Glutamatergic neuron (in vitro differentiated cells): ENCODE results near the gene PTPRE. TPM values are rescaled to one million over a fixed set of nuclear protein-coding genes. Genes with fewer than 3 reads are reported as not detected.

Source experiments
- DNase-seq: peaks from one replicate; pipeline ENCODE4 v3.0.0; 2022
- H3K27ac Mint-ChIP-seq: one replicate; pipeline ENCODE4 v1.8.0; 2020; ENCODE audit warnings: mild to moderate bottlenecking, mixed read lengths, inconsistent platforms; ENCODE audit not compliant: unreplicated experiment
- H3K27me3 Mint-ChIP-seq: one replicate; pipeline ENCODE4 v1.8.0; 2020; ENCODE audit warnings: mild to moderate bottlenecking, moderate library complexity, mixed read lengths, inconsistent platforms; ENCODE audit not compliant: unreplicated experiment
- H3K36me3 Mint-ChIP-seq: one replicate; pipeline ENCODE4 v1.8.0; 2020; ENCODE audit warnings: mild to moderate bottlenecking, mixed read lengths, inconsistent platforms; ENCODE audit not compliant: unreplicated experiment
- H3K4me1 Mint-ChIP-seq: one replicate; pipeline ENCODE4 v1.8.0; 2020; ENCODE audit warnings: mild to moderate bottlenecking, low read depth, mixed read lengths, inconsistent platforms; ENCODE audit not compliant: unreplicated experiment
- H3K4me3 Mint-ChIP-seq: one replicate; pipeline ENCODE4 v1.8.0; 2020; ENCODE audit warnings: mild to moderate bottlenecking, mixed read lengths, inconsistent platforms; ENCODE audit not compliant: unreplicated experiment
- H3K9me3 Mint-ChIP-seq: one replicate; pipeline ENCODE4 v1.8.0; 2020; ENCODE audit warnings: mild to moderate bottlenecking, moderate library complexity, mixed read lengths, inconsistent platforms; ENCODE audit not compliant: unreplicated experiment
- total RNA-seq: library from RNA; stranded (reverse); fragmentation: NEBNext Ultra II Directional; extraction: Animal tissue kit (Norgen Biotek cat#: 25700); gene quantifications from one replicate; pipeline ENCODE4 v1.2.1, GENCODE V29; 2021; ENCODE audit not compliant: unreplicated experiment
- TF ChIP-seq, protein P1 (sequence below): fragments of 200-600 bp; sonication (generic); IDR thresholded peaks from one replicate; pipeline ENCODE4 v1.5.0; 2021; ENCODE audit not compliant: partially characterized antibody, unreplicated experiment

Gene PTPRE
- total RNA-seq, 1 donor from 2014 or later = 2.6 TPM

DNA sequence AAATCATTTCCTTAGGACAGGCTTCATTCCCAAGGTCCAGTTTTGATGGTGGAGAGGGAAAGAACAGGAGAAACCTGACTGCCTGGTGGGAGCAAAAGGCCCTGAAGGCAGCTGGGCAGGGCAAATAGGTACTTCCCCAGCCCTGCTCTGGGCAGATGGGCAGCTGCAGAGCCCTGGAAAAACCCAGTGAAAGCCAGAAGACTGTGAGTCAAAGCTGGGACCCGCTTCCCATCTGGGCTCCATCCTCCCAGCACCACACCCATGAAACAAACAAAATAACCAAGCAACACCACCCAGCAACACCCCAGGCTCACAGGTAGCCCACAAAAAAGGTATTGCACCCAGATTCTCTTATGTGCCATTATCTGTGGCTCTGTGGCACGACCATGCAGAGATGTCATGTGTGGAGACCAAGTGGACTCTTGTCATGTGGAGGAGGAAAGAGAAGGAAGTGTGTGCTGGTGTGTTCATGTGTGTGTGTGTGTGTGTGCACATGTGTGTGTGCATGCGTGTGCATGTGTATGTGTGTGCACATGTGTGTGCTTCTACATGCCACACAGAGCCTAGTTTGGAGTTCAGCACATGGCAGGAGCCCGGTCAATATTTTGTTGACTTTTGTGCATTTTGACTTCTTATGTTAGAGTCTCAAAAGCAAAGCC, 24.0 kb upstream of the PTPRE start:
- H3K27me3 Mint-ChIP-seq = no peaks in the 10 kb centered on the region
- peaks cover 6% of the 10 kb centered on the region for H3K4me1 Mint-ChIP-seq
- TF ChIP-seq, protein P1, sequence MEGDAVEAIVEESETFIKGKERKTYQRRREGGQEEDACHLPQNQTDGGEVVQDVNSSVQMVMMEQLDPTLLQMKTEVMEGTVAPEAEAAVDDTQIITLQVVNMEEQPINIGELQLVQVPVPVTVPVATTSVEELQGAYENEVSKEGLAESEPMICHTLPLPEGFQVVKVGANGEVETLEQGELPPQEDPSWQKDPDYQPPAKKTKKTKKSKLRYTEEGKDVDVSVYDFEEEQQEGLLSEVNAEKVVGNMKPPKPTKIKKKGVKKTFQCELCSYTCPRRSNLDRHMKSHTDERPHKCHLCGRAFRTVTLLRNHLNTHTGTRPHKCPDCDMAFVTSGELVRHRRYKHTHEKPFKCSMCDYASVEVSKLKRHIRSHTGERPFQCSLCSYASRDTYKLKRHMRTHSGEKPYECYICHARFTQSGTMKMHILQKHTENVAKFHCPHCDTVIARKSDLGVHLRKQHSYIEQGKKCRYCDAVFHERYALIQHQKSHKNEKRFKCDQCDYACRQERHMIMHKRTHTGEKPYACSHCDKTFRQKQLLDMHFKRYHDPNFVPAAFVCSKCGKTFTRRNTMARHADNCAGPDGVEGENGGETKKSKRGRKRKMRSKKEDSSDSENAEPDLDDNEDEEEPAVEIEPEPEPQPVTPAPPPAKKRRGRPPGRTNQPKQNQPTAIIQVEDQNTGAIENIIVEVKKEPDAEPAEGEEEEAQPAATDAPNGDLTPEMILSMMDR = no peak
- H3K9me3 Mint-ChIP-seq = no peaks in the 10 kb centered on the region
- H3K36me3 Mint-ChIP-seq = no peaks in the 10 kb centered on the region
- no peak overlapping the region for H3K27ac Mint-ChIP-seq
- DNase-seq = no peak
- H3K4me3 Mint-ChIP-seq = no peak overlapping the region

DNA sequence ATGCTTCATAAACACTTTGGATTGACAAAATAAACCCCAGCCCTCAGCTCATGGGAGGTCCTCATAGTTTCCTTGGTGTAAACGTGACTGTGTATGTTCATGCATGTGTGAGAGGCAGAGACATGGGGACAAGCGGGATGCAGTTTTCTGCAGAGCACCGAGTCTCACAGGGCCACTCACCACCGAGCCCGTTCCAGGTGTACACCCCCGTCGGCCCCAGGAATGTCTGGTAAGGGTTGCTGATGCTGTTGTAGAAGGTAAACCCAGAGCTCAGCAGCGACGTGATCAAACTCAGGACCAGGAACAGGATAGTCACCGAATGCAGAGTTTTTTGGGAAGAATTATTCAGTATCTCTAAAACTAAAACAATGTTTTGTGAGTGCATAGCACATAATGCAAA, 23.4 kb upstream of the PTPRE start:
- H3K36me3 Mint-ChIP-seq = no peaks in the 10 kb centered on the region

DNA sequence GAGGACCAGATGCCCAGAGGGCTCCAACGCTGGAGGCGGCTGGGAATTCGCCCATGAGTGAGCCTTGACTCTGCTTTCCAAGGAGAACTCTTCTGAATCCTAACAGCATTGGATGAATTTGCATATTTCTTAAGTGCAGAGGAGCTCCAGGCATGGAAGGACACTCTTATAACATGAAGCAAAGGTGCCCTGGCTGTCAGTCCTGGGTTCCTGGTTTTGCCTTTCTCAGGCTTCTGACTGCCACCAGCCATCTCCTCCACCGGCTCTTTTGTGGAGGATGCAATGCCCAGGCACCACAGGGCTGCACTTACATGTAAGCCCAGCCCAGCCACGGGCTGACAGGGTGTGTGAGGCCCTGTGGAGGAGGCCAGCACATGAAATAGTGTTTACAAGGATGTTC, 22.4 kb upstream of the PTPRE start:
- Mint-ChIP-seq H3K27me3 (no peaks in the 10 kb centered on the region), H3K4me3 (no peak overlapping the region), H3K27ac (no peak overlapping the region), H3K9me3 (no peaks in the 10 kb centered on the region), H3K36me3 (no peaks in the 10 kb centered on the region), H3K4me1 (peaks cover 10% of the 10 kb centered on the region)
- no peak for DNase-seq
- TF ChIP-seq, protein P1 = no peak

More for the DNA sequence above, 23.4 kb upstream of the PTPRE start:
- no peak for DNase-seq
- Mint-ChIP-seq H3K9me3 (no peaks in the 10 kb centered on the region), H3K27me3 (no peaks in the 10 kb centered on the region), H3K4me1 (peaks cover 10% of the 10 kb centered on the region), H3K27ac (no peak overlapping the region), H3K4me3 (no peak overlapping the region)
- TF ChIP-seq, protein P1 = no peak

DNA sequence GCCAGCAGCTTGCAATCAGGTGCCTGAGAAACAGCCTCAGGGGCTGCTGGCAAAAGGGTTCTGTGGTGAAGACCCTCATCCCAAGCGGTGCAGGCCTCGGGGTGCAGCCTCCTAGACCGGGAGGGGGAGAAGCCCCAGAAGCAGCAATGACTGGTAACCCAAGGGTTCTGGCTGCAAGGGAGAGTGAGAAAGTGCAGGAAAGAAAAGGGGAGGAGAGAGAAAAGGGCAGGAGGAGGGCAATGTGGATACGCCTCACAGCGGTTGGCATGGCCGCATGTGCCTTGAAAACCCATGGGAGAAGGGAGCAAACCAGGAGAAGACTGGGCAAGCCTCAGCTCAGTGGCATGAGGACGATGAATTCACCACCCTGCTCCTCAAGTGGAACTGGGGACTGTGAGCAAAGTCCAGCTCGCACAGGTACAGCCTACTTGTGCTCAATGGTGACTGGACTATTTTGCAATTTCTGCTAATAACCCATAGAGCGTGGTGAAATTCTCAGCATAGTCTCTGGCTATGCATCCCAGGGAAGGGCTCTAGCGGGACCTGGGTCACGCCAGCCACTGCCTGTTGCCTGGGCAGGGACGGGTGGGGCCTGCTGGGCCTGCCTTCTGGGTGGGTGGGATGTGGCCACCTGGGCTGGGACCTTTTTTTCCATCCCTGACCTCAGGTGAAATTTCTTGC, 20.4 kb upstream of the PTPRE start:
- no peak for DNase-seq
- TF ChIP-seq, protein P1 = no peak
- Mint-ChIP-seq H3K27me3 (no peaks in the 10 kb centered on the region), H3K4me3 (no peak overlapping the region), H3K27ac (no peak overlapping the region), H3K9me3 (peaks cover 2% of the 10 kb centered on the region), H3K4me1 (peaks cover 10% of the 10 kb centered on the region), H3K36me3 (no peaks in the 10 kb centered on the region)
